GM23338 (cell line): ENCODE data around the gene DNAAF5.

Experiments
- CREB1 ChIP-seq: fragments of 250-450 bp; sonication (Bioruptor Pico); IDR thresholded peaks from 2 replicates; pipeline ENCODE4 v1.5.0; 2020; ENCODE audit warnings: low read depth, mild to moderate bottlenecking, moderate library complexity
- CTCF ChIP-seq, 2 experiments: fragments of 200-600 bp in 1 of 2; sonication (generic) in 1 of 2; conservative IDR thresholded peaks; 2 replicates each; pipeline versions ENCODE4 v1.5.1 to v1.6.1; 2016 to 2017; ENCODE audit warnings: antibody characterized with exemption in 2 of 2, low read depth in 2 of 2, mild to moderate bottlenecking in 2 of 2, moderate library complexity in 1 of 2
- ETS1 ChIP-seq: IDR thresholded peaks from 2 replicates; pipeline ENCODE4 v1.6.1; 2016; ENCODE audit warnings: antibody characterized with exemption
- EZH2 ChIP-seq: fragments of 200-600 bp; sonication (generic); IDR thresholded peaks from one replicate; pipeline ENCODE4 v1.8.0; 2017; ENCODE audit warnings: antibody characterized with exemption, mild to moderate bottlenecking, low read depth; ENCODE audit not compliant: unreplicated experiment
- EZH2phosphoT487 ChIP-seq: fragments of 200-600 bp; sonication (generic); IDR thresholded peaks from one replicate; pipeline ENCODE4 v1.8.1; 2018; ENCODE audit warnings: antibody characterized with exemption; ENCODE audit not compliant: unreplicated experiment
- JUNB ChIP-seq: IDR thresholded peaks from one replicate; pipeline ENCODE4 v1.6.1; 2016; ENCODE audit warnings: antibody characterized with exemption; ENCODE audit not compliant: unreplicated experiment
- NANOG ChIP-seq: IDR thresholded peaks from 2 replicates; pipeline ENCODE4 v1.6.1; 2016; ENCODE audit warnings: antibody characterized with exemption, borderline replicate concordance
- POLR2AphosphoS5 ChIP-seq: IDR thresholded peaks from 2 replicates; pipeline ENCODE4 v1.6.1; 2016; ENCODE audit warnings: antibody characterized with exemption, low read depth
- REST ChIP-seq: IDR thresholded peaks from one replicate; pipeline ENCODE4 v1.6.1; 2018; ENCODE audit warnings: antibody characterized with exemption; ENCODE audit not compliant: unreplicated experiment
- STAT1 ChIP-seq: IDR thresholded peaks from one replicate; pipeline ENCODE4 v1.6.1; 2016; ENCODE audit warnings: antibody characterized with exemption; ENCODE audit not compliant: unreplicated experiment
- ZNF114 ChIP-seq: fragments of 250-450 bp; sonication (Bioruptor Pico); IDR thresholded peaks from 2 replicates; pipeline ENCODE4 v1.5.0; 2020; ENCODE audit warnings: mild to moderate bottlenecking, moderate library complexity
- ZNF331 ChIP-seq: fragments of 250-450 bp; sonication (Bioruptor Pico); IDR thresholded peaks from 2 replicates; pipeline ENCODE4 v1.5.0; 2020; ENCODE audit warnings: low read depth, mild to moderate bottlenecking, moderate library complexity

GRCh38 chr7:794207-794606, 67.7 kb downstream of the DNAAF5 start:
- TF ChIP-seq ZNF331 (no peak), CTCF (conservative IDR thresholded peaks at IDR 0.05; ENCODE audit: low read depth in 2 of 2) (no peak), EZH2 (no peak), POLR2AphosphoS5 (no peak), EZH2phosphoT487 (no peak), ETS1 (no peak), JUNB (no peak), NANOG (no peak), CREB1 (CRISPR knock-in tag) (no peak), STAT1 (no peak), REST (no peak), ZNF114 (CRISPR knock-in tag) (no peak)
